ENCODE results near the gene PPFIA1. TPM values are rescaled to one million over a fixed set of nuclear protein-coding genes. Genes with fewer than 3 reads are reported as not detected.

PPFIA1 gene
- total RNA-seq, 4 donors from 2014 or later = 46.3 to 51.5 (median 47.2) TPM

GRCh38 chr11:70400643-70401042, 130.2 kb downstream of the PPFIA1 start:
- Histone ChIP-seq H3K4me1 (peaks cover 24 to 62% (median 54%) of the 10 kb centered on the region in 4 donors), H3K4me3 (peak overlapping the region in 2 of 4 donors; percentile 86 to 93), H3K9me3 (no peaks in the 10 kb centered on the region), H3K36me3 (peaks cover 3 to 6% (median 5%) of the 10 kb centered on the region in 4 donors), H3K27ac (replicated peaks in 1 of 4) (peak overlapping the region; percentile 90 to 96 (median 93)), H3K27me3 (no peaks in the 10 kb centered on the region)
- no peak for DNase-seq (ENCODE audit: extremely low spot score)
- intact Hi-C loops (cut with DNase I) = loop anchor here (5.0 kb wide), 2 partner anchors 128 to 198 kb away; partner anchors contain the start of genes FADD and PPFIA1
- 86% methylated on average over 8 of the region's 8 CpGs for WGBS
- TF ChIP-seq EP300 (IDR thresholded peaks at IDR 0.05) = no peak
- TF ChIP-seq POLR2AphosphoS5 (IDR thresholded peaks at IDR 0.05) = no peak
- TF ChIP-seq POLR2A (IDR thresholded peaks at IDR 0.05; ENCODE audit: low read depth) = no peak
- no peak for TF ChIP-seq CTCF (IDR thresholded peaks at IDR 0.05)

- Histone ChIP-seq H3K4me3 (no peak overlapping the region), H3K36me3 (peaks cover 10 to 20% (median 13%) of the 10 kb centered on the region in 4 donors), H3K27me3 (no peaks in the 10 kb centered on the region), H3K27ac (replicated peaks in 1 of 4) (peak overlapping the region in 1 of 4 donors; percentile 96), H3K9me3 (no peaks in the 10 kb centered on the region), H3K4me1 (peaks cover 31 to 57% (median 52%) of the 10 kb centered on the region in 4 donors)
- no peak for DNase-seq (ENCODE audit: extremely low spot score)
- intact Hi-C loops (cut with DNase I) = loop anchor here (5.0 kb wide), 2 partner anchors 130 to 200 kb away; partner anchors contain the start of genes FADD and PPFIA1
- 85% methylated on average over 10 of the region's 10 CpGs for whole genome bisulfite sequencing
- TF ChIP-seq POLR2AphosphoS5 (IDR thresholded peaks at IDR 0.05) (no peak), CTCF (IDR thresholded peaks at IDR 0.05) (no peak), EP300 (IDR thresholded peaks at IDR 0.05) (no peak)
Observed at GRCh38 chr11:70402016-70402415, 131.5 kb downstream of the PPFIA1 start.

GRCh38 chr11:70402685-70403084, 132.2 kb downstream of the PPFIA1 start:
- WGBS = 68% methylated on average over 1 of the region's 1 CpG
- H3K9me3 ChIP-seq = no peaks in the 10 kb centered on the region
- H3K36me3 ChIP-seq = peaks cover 16 to 27% (median 19%) of the 10 kb centered on the region in 4 donors
- no peak overlapping the region for H3K4me3 ChIP-seq
- H3K27me3 ChIP-seq = no peaks in the 10 kb centered on the region
- H3K4me1 ChIP-seq = peaks cover 29 to 50% (median 45%) of the 10 kb centered on the region in 4 donors
- peak overlapping the region in 1 of 4 donors; percentile 96 for H3K27ac ChIP-seq (replicated peaks in 1 of 4)
- DNase-seq (ENCODE audit: extremely low spot score) = no peak
- TF ChIP-seq EP300 (IDR thresholded peaks at IDR 0.05) = no peak
- TF ChIP-seq CTCF (IDR thresholded peaks at IDR 0.05) = no peak
- no peak for TF ChIP-seq POLR2AphosphoS5 (IDR thresholded peaks at IDR 0.05)
- no peak for TF ChIP-seq POLR2A (IDR thresholded peaks at IDR 0.05; ENCODE audit: low read depth)
- intact Hi-C loops (cut with DNase I) = loop anchor here (5.0 kb wide), 2 partner anchors 130 to 200 kb away; partner anchors contain the start of genes FADD and PPFIA1

- WGBS = 92% methylated on average over 10 of the region's 11 CpGs
Observed at GRCh38 chr11:70404244-70404643, 133.8 kb downstream of the PPFIA1 start.

More at GRCh38 chr11:70404244-70404643, 133.8 kb downstream of the PPFIA1 start:
- peaks cover 30 to 42% (median 35%) of the 10 kb centered on the region in 4 donors for H3K36me3 ChIP-seq
- H3K4me3 ChIP-seq = no peak overlapping the region
- intact Hi-C loops (cut with DNase I) = loop anchor here (5.0 kb wide), 2 partner anchors 132 to 202 kb away; partner anchors contain the start of genes FADD and PPFIA1
- no peaks in the 10 kb centered on the region for H3K27me3 ChIP-seq
- no peak for DNase-seq (ENCODE audit: extremely low spot score)
- H3K9me3 ChIP-seq = no peaks in the 10 kb centered on the region
- no peak overlapping the region for H3K27ac ChIP-seq (replicated peaks in 1 of 4)
- TF ChIP-seq POLR2AphosphoS5 (IDR thresholded peaks at IDR 0.05) (no peak), CTCF (IDR thresholded peaks at IDR 0.05) (no peak), POLR2A (IDR thresholded peaks at IDR 0.05; ENCODE audit: low read depth) (no peak), EP300 (IDR thresholded peaks at IDR 0.05) (no peak)
- peaks cover 32 to 40% (median 37%) of the 10 kb centered on the region in 4 donors for H3K4me1 ChIP-seq
